Motor neuron (in vitro differentiated cells): ENCODE results near the gene CDH13. TPM values are rescaled to one million over a fixed set of nuclear protein-coding genes. Genes with fewer than 3 reads are reported as not detected.
A peak's percentile ranks its signal among the peaks of the same experiment; 100 is the strongest.

Source experiments
- ATAC-seq, 8 experiments: fragments of 200-7000 bp; cut with Tn5 transposase; replicated peaks in 6 of 8; 2 replicates each; pipeline ENCODE4 v1.8.0; 2021; ENCODE audit warnings: mild to moderate bottlenecking in 8 of 8, moderate library complexity in 8 of 8
- H3K27ac ChIP-seq, 2 donors: fragments of 250-450 bp; sonication (Bioruptor Pico); 2 replicates each; pipeline ENCODE4 v1.9.0; 2021; ENCODE audit warnings: antibody characterized with exemption in 2 of 2, mild to moderate bottlenecking in 2 of 2, moderate library complexity in 1 of 2
- H3K4me1 ChIP-seq, 2 donors: fragments of 250-450 bp; sonication (Bioruptor Pico); replicated peaks in 1 of 2; 2 replicates each; pipeline ENCODE4 v1.6.1; 2021; ENCODE audit warnings: antibody characterized with exemption in 2 of 2, mild to moderate bottlenecking in 2 of 2, moderate library complexity in 1 of 2
- H3K4me3 ChIP-seq, 5 donors: fragments of 250-450 bp; sonication (Bioruptor Pico); 2 replicates each; pipeline ENCODE4 v1.9.0; 2021; ENCODE audit warnings: antibody characterized with exemption in 5 of 5, mild to moderate bottlenecking in 5 of 5, moderate library complexity in 4 of 5
- WGBS, 10 experiments: fragments of 450-650 bp; shearing (Covaris generic); methylation state at CpG; one replicate each; pipeline ENCODE4 v1.0.0; 2022; 5-methylcytosine and 5-hydroxymethylcytosine counted together
- in situ Hi-C, 9 experiments: fragments of 400-800 bp; cut with MboI; loops; one replicate each; pipeline ENCODE4 v1.15.0; 2021; ENCODE audit warnings: low sequenced_read_pairs in 9 of 9, low pct_unique_long_range_greater_than_20kb in 2 of 9; ENCODE audit not compliant: unreplicated experiment in 9 of 9
- total RNA-seq, 8 experiments: library from RNA; unstranded; fragments of 300-600 nt; gene quantifications; 2 replicates each; pipeline versions ENCODE4 v1.2.3 to v1.2.4, GENCODE V29; 2022

The CDH13 gene
- total RNA-seq, 8 experiments from 2014 or later, result 0.42 to 10.3 (median 3.4) TPM

- in situ Hi-C loops, result loop anchor here in 1 of 9 experiments (10.0 kb wide), 1 partner anchor 48 kb away; no protein-coding TSS in a partner anchor
- H3K27ac ChIP-seq, result no peak overlapping the region
- WGBS, 10 experiments, result 40 to 97% (median 59%) methylated on average over 4 to 16 of the region's 21 CpGs; no CpG with 5 or more reads in 2 of the 10 experiments
Observed at GRCh38 chr16:83826146-83826913, 1199.6 kb downstream of the CDH13 start.

GRCh38 chr16:83830091-83830768 lies 1203.5 kb downstream of the CDH13 start:
- Histone ChIP-seq H3K4me3 (no peak overlapping the region), H3K27ac (no peak overlapping the region), H3K4me1 (peaks cover 0 to 11% of the 10 kb centered on the region in 2 donors)
- ATAC-seq, result no peak
- 73 to 100% (median 97%) methylated on average over 1 to 10 of the region's 33 CpGs; no CpG with 5 or more reads in 5 of the 10 experiments for WGBS, 10 experiments
- in situ Hi-C loops, result no loop called here

More at GRCh38 chr16:83826146-83826913, 1199.6 kb downstream of the CDH13 start:
- H3K4me1 ChIP-seq, result peaks cover 0 to 7% of the 10 kb centered on the region in 2 donors
- ATAC-seq, result peak; percentile 82 to 99 (median 94)
- no peak overlapping the region for H3K4me3 ChIP-seq

GRCh38 chr16:83830769-83831455 lies 1204.1 kb downstream of the CDH13 start:
- in situ Hi-C loops, result no loop called here

GRCh38 chr16:83831456-83831987 lies 1204.8 kb downstream of the CDH13 start:
- H3K4me3 ChIP-seq, result no peak overlapping the region
- H3K4me1 ChIP-seq, result peaks cover 0 to 18% of the 10 kb centered on the region in 2 donors
- 47 to 92% (median 63%) methylated on average over 2 to 5 of the region's 5 CpGs; no CpG with 5 or more reads in 2 of the 10 experiments for WGBS, 10 experiments
- peak in 2 of 8 experiments; percentile 24 to 56 for ATAC-seq
- H3K27ac ChIP-seq, result no peak overlapping the region
- in situ Hi-C loops, result no loop called here

More at GRCh38 chr16:83830769-83831455, 1204.1 kb downstream of the CDH13 start:
- no peak for ATAC-seq
- no peak overlapping the region for H3K4me3 ChIP-seq
- no peak overlapping the region for H3K27ac ChIP-seq
- peaks cover 0 to 14% of the 10 kb centered on the region in 2 donors for H3K4me1 ChIP-seq
- WGBS, 10 experiments, result 29 to 100% (median 83%) methylated on average over 1 to 11 of the region's 13 CpGs; no CpG with 5 or more reads in 1 of the 10 experiments

- WGBS, 10 experiments, result 57 to 100% (median 80%) methylated on average over 1 to 2 of the region's 2 CpGs; no CpG with 5 or more reads in 4 of the 10 experiments
- in situ Hi-C loops, result no loop called here
- Histone ChIP-seq H3K4me3 (no peak overlapping the region), H3K27ac (no peak overlapping the region), H3K4me1 (peaks cover 0 to 18% of the 10 kb centered on the region in 2 donors)
- ATAC-seq, result no peak
Observed at GRCh38 chr16:83833921-83834320, 1207.2 kb downstream of the CDH13 start.

- H3K4me3 ChIP-seq, result no peak overlapping the region
- WGBS, 10 experiments, result 49 to 94% (median 77%) methylated on average over 4 to 10 of the region's 10 CpGs
- in situ Hi-C loops, result no loop called here
- H3K27ac ChIP-seq, result no peak overlapping the region
- peaks cover 2 to 17% of the 10 kb centered on the region in 2 donors for H3K4me1 ChIP-seq
- ATAC-seq, result no peak
Observed at GRCh38 chr16:83835586-83836566, 1209.1 kb downstream of the CDH13 start.

- H3K4me3 ChIP-seq, result no peak overlapping the region
- no peak overlapping the region for H3K27ac ChIP-seq
- no peak for ATAC-seq
- 73 to 100% (median 93%) methylated on average over 1 to 3 of the region's 4 CpGs; no CpG with 5 or more reads in 3 of the 10 experiments for WGBS, 10 experiments
- peaks cover 11 to 21% of the 10 kb centered on the region in 2 donors for H3K4me1 ChIP-seq
- in situ Hi-C loops, result no loop called here
Observed at GRCh38 chr16:83837566-83837965, 1210.8 kb downstream of the CDH13 start.

- ATAC-seq, result no peak
- Histone ChIP-seq H3K4me3 (no peak overlapping the region), H3K4me1 (peaks cover 17 to 27% of the 10 kb centered on the region in 2 donors), H3K27ac (no peak overlapping the region)
- WGBS, 10 experiments, result 28 to 100% (median 81%) methylated on average over 1 to 4 of the region's 4 CpGs; no CpG with 5 or more reads in 3 of the 10 experiments
- in situ Hi-C loops, result no loop called here
Observed at GRCh38 chr16:83838151-83838550, 1211.4 kb downstream of the CDH13 start.

- in situ Hi-C loops, result no loop called here
- Histone ChIP-seq H3K4me3 (no peak overlapping the region), H3K4me1 (peaks cover 25 to 37% of the 10 kb centered on the region in 2 donors), H3K27ac (no peak overlapping the region)
- no peak for ATAC-seq
- WGBS, 10 experiments, result 21 to 100% (median 53%) methylated on average over 1 to 3 of the region's 3 CpGs
Observed at GRCh38 chr16:83839561-83839960, 1212.8 kb downstream of the CDH13 start.

GRCh38 chr16:83840060-83840617 lies 1213.4 kb downstream of the CDH13 start:
- H3K27ac ChIP-seq, result no peak overlapping the region
- in situ Hi-C loops, result no loop called here
- peaks cover 25 to 37% of the 10 kb centered on the region in 2 donors for H3K4me1 ChIP-seq
- ATAC-seq, result no peak
- 33 to 100% (median 63%) methylated on average over 1 to 3 of the region's 4 CpGs for WGBS, 10 experiments
- no peak overlapping the region for H3K4me3 ChIP-seq

GRCh38 chr16:83842291-83842690 lies 1215.5 kb downstream of the CDH13 start:
- 22 to 60% (median 48%) methylated on average over 3 to 7 of the region's 7 CpGs; no CpG with 5 or more reads in 1 of the 10 experiments for WGBS, 10 experiments
- in situ Hi-C loops, result no loop called here
- peaks cover 25 to 34% of the 10 kb centered on the region in 2 donors for H3K4me1 ChIP-seq
- no peak overlapping the region for H3K27ac ChIP-seq
- H3K4me3 ChIP-seq, result no peak overlapping the region
- ATAC-seq, result no peak
